GM19468 (cell line): ENCODE data around the gene SLC7A8.

ENCODE experiments used
- ATAC-seq: cut with Tn5 transposase; IDR thresholded peaks from one replicate; pipeline ENCODE4 v1.9.1; 2021; ENCODE audit warnings: mild to moderate bottlenecking, moderate library complexity, moderate number of reproducible peaks; ENCODE audit not compliant: unreplicated experiment; ENCODE audit errors: extremely low read depth

SLC7A8 gene

DNA sequence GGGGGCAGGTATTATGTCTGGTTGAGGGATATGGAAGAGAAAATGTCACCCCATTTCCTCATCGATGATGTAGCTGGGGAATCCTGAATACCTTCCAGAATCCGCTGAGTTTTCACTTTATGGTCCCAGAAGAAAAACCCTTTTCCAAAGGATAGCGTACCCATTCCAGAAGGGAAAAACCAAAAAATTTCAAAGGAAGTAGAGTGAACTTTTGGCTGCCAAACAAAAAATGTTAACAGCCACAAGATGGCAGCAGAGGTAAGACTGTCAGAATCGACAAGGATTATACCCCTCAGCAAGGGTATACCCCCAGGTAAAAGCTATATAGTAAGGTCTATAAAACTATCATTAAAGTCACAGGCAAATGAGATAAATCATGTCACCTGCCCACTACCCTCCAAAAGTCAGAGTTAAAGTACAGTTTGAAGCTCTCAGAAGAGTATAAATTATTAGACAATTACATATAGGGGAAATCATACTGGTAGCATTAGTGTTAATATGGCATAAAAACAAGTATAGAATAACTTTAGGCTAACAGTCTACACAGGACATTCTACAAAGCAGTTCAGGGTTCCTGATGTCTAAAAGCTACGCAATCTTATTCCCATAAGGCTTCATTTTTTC lies 106.6 kb downstream of the SLC7A8 start:
- ATAC-seq, result no peak
